ENCODE data around the gene MYOT.

DNA sequence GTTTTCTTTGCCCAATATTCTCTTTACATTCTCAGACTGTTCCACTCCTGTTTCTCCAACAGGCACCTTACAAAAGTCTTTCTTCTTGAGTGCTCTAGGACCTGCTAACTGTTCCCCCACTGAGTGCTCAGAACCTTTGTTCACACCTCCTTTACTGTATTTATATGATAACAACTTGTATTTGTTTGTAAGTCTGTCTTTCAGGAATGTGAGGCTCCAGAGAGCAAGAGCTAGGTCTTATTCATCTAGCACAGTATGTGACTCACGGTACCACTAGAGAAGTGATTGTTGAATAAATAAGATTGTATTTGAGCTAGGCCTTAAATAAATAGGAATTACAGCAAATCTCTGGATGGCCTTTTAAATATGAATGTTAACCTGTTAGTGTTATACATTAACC, 42.5 kb upstream of the MYOT start:
- TF ChIP-seq, protein P1, sequence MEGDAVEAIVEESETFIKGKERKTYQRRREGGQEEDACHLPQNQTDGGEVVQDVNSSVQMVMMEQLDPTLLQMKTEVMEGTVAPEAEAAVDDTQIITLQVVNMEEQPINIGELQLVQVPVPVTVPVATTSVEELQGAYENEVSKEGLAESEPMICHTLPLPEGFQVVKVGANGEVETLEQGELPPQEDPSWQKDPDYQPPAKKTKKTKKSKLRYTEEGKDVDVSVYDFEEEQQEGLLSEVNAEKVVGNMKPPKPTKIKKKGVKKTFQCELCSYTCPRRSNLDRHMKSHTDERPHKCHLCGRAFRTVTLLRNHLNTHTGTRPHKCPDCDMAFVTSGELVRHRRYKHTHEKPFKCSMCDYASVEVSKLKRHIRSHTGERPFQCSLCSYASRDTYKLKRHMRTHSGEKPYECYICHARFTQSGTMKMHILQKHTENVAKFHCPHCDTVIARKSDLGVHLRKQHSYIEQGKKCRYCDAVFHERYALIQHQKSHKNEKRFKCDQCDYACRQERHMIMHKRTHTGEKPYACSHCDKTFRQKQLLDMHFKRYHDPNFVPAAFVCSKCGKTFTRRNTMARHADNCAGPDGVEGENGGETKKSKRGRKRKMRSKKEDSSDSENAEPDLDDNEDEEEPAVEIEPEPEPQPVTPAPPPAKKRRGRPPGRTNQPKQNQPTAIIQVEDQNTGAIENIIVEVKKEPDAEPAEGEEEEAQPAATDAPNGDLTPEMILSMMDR (conservative IDR thresholded peaks at IDR 0.05; ENCODE audit: low read depth, low read length), result no peak
- no peak for TF ChIP-seq MAFK (IDR thresholded peaks at IDR 0.05; ENCODE audit: low read depth, low read length)
- no peak for TF ChIP-seq RCOR1 (IDR thresholded peaks at IDR 0.05; ENCODE audit: insufficient replicate concordance, low read length)
- TF ChIP-seq, protein P2, sequence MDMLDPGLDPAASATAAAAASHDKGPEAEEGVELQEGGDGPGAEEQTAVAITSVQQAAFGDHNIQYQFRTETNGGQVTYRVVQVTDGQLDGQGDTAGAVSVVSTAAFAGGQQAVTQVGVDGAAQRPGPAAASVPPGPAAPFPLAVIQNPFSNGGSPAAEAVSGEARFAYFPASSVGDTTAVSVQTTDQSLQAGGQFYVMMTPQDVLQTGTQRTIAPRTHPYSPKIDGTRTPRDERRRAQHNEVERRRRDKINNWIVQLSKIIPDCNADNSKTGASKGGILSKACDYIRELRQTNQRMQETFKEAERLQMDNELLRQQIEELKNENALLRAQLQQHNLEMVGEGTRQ (IDR thresholded peaks at IDR 0.05; ENCODE audit: low read depth, low read length), result no peak
- TF ChIP-seq RFX5 (IDR thresholded peaks at IDR 0.05; ENCODE audit: low read depth, low read length), result no peak
- TF ChIP-seq POLR2A (IDR thresholded peaks at IDR 0.05; ENCODE audit: low read depth, low read length), result no peak
- no peak for TF ChIP-seq BHLHE40 (IDR thresholded peaks at IDR 0.05; ENCODE audit: low read depth, low read length)
- no peak for TF ChIP-seq MXI1 (IDR thresholded peaks at IDR 0.05; ENCODE audit: borderline replicate concordance, low read depth, low read length)
- no peak for TF ChIP-seq CEBPB (IDR thresholded peaks at IDR 0.05; ENCODE audit: low read depth, low read length)
- TF ChIP-seq, protein P3, sequence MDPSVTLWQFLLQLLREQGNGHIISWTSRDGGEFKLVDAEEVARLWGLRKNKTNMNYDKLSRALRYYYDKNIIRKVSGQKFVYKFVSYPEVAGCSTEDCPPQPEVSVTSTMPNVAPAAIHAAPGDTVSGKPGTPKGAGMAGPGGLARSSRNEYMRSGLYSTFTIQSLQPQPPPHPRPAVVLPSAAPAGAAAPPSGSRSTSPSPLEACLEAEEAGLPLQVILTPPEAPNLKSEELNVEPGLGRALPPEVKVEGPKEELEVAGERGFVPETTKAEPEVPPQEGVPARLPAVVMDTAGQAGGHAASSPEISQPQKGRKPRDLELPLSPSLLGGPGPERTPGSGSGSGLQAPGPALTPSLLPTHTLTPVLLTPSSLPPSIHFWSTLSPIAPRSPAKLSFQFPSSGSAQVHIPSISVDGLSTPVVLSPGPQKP (IDR thresholded peaks at IDR 0.05; ENCODE audit: borderline replicate concordance, low read depth, low read length), result no peak
